COR-L47 (cell line): ENCODE data around the gene NPPB.
A peak's percentile ranks its signal among the peaks of the same experiment; 100 is the strongest.

Source experiments
- DNase-seq: peaks from one replicate; lab custom pipeline; 2025; lab: John Stamatoyannopoulos, UW

The NPPB gene

DNA sequence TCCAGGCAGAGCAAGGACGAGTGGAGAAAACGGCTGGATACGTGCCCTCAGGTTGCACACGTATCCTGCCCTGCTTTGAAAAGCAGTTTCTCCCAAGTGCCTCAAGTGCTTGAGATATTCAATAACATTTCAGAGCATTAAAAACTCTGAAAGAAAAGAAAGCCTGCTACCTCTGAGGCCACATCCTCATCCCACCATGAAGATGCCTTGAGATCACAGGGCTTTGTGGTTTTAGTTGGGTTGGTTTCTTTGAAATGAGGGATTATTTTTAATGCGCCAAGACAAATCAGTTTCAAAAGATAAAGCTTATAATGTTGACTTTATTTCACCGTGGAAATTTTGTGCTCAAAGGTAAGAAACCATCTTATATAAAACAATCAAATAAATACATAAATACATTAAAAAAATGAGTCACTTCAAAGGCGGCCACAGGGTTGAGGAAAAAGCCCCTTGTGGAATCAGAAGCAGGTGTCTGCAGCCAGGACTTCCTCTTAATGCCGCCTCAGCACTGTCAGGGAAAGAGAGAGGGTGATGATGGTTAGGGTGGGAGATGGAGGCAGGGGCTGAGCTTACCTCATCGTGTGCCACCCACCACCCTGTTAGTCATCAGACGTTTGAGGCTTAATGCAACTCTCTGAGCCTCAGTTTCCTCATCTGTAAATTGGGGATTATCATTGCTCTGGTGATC, 1.4 kb downstream of the NPPB start:
- no peak for DNase-seq

DNA sequence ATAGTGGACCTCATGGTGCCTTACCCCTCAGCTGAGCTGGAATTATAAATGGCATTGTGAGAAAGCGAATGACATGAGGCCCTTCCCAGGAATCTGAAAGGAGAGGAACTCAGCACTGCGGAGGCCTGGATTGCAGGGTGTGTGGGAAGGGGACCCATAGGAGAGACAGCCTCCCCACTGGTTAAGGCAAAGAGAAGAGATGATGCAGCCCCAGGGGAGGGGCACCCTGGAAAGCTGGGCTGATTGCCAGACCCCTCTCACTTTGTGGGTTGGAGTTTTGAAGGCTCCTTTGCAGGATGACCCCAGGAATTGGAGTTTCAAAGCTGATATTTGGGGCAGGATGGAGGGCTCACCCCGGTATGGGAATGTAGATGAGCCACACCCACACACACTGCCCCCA, 2.0 kb downstream of the NPPB start:
- DNase-seq, result no peak

DNA sequence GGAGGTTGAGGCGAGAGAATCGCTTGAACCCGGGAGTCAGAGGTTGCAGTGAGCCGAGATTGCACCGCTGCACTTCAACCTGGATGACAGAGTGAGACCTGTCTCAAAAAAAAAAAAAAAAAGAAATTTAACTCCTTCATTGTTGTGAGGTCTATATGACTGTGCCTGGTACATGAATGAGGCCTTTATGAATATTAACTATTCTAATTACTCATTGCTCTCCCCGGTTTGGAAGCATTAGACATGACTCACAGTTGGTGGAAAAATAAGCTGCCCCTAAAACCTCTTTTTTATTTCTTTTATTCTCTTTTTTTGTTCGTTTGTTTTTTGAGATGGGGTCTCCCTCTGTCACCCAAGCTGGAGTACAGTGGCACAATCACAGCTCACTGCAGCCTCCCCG, 3.3 kb downstream of the NPPB start:
- DNase-seq, result no peak

DNA sequence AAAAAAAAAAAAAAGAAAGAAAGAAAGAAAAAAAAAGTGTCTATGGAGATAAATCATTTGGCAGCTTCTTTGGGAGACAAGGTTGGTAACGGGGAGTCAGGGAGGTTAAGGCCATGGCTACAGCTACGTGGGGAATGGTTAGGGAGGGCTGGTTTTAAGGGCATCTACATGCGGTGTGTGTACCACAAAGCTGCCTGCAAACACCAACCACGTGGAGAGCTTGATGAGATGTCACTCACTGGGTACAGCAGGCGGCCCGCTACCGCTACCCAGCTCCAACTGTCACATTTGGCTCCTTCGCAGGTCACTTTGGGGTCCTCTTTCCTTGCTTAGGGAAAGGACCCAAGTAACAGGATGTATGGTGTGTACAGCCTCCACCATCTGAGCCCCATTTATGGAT, 4.2 kb downstream of the NPPB start:
- DNase-seq, result no peak

DNA sequence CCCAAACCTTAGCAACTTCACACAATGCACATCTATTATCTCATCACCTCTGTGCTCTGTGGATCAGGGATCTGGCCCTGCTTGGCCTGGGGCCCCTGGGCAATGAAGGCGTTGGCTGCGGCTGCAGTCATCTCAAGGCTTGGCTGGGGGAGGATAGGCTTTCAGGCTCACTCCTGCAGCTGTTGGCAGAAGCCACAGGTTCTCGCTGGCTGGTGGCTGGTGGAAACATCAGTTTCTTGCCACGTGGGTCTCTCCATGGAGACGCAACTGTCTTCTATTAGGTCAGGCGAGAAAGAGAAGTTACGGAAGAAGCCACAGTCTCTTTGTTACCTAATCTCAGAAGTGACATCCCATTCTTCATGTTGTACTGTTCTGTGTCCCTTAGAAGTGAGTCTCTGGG, 7.6 kb downstream of the NPPB start:
- no peak for DNase-seq

DNA sequence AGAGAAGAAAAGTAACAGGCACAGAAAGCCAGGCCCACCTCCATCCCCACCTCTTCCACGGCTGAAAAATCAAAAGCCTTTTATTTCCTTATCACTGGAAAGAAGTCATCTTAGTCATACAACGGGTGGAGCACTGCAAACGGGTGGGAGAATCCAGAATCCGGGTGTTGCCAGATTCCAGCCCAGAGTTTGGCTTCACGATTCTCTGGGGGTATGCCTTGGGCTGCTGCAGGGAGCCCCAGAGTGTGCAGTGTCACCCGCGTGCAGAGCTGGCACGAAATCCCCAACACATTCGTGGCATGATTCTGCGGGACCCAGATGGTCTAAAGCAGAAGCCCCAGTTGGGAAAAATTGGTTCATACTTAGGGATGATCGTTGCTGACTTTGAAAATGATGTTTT, 8.6 kb downstream of the NPPB start:
- DNase-seq, result no peak

DNA sequence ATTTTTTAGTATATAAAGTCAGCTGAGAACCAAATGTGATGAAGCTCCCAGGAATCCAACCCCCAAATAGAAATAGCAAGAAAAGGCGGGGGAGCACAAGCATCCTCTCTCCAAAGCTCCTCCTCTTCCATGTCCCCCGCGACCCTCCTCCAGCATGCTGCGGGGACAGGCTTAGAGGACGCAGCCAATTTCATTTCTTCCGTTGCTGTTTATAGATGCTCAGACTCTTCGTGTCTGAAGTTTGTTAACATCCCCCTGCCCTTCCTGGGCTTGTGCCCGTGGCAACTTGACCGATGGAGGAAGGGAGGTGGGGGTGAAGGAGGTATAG, 10.4 kb downstream of the NPPB start:
- no peak for DNase-seq

DNA sequence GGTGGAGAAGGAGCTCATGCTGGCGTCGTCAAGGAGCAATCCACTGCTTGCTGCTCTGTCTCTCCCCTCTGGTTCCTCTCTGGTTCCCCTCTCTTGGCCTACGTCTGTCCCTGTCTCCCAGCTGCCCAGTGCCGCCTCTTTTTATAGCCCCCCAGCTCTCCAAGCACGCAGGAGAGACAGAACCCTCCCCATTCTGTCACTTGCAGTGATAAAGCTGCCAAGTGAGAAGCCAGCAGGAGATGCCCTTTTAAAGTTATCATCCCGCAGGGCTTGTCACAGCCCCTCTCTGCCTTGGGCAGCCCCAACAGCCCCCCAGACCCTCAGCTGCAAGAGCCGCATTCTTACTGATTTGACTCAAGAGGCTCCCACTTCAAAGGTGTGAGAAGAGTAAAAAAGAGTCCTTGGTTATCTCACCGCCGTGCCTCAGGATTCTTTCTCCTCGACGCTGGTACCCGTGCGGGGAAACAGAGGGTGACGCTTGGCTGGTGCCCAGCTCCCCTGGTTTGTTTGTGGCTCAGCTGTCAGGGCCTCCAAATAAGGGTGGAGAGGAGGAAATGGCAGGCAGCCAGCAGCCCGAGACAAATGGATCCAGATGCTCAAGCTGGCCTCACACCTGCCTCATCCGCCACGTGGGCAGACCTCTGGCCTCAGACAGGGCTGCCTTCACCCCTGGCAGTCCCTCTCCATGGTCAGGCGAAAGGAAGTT, 10.9 kb downstream of the NPPB start, which contains the start of gene NPPA:
Gene NPPA, minus strand, starts transcription at position 117 of the 706 bp plus-strand sequence. Its CDS starts 99 bp downstream, at position 18.
- peak; percentile 96 for DNase-seq

DNA sequence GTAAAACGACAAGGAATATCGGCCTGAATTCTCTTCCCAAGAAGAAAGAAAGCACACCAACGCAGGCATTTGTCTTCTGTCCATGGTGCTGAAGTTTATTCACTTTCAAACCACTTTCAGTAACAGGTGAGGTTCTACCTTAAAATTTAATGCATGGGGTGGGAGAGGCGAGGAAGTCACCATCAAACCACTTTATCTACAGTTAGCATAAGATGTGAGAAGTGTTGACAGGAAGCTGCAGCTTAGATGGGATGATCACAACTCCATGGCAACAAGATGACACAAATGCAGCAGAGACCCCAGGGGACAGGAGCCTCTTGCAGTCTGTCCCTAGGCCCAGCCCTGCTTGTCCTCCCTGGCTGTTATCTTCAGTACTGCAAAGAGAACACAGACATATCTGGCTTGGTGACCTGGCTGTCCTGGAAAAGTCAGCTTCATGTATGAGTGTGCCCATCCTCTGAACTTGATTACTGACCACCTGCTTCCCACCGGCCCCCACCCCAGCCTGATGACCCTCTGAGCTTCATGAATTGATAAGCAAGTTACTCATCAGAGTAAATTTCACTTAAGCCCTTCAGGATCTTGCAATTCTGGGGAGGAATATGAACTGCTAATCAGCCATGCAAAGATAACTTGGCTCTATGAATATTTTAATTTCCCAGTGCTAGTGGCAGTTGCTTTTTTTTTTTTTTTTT, 13.0 kb downstream of the NPPB start:
- no peak for DNase-seq

DNA sequence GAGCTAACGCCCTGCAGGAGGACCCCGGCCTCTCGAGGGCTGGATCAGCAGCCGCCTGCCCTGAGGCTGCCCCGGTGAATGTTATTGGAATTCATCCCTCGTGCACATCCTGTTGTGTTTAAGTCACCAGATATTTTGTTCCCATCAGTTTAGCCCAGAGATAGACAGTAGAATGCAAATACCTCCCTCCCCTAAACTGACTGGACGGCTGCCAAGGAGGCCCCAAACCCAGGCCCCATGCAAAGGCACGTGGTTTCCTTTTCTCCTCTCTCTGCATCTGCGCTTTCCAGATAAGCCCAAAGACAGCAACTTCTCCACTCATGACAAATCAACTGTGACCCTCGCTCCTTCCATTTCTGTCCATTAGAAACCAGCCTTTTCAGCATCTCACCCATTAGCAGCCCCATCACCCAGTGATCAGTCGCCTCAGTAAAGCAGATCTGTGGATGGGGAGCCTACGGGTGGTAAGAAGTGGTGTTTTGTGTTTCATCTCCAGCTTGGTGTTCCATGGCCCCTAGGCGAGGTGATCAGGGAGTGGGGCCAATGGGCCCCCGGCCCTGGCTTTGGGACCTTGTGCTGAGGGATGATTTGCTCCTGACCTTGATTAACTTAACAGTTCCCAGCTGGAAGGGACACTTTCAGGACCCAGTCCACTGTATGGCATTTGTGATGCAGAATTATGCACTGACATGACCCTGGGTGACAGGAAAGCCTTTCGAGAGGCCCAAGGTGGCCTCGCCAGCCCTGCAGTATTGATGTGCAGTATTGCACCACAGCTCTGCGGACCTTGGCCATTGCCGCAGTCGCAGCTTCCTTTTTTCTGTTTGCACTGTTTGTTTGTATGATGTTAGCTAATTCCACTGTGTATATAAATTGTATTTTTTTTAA, 16.3 kb downstream of the NPPB start:
- DNase-seq, result peak; percentile 80

DNA sequence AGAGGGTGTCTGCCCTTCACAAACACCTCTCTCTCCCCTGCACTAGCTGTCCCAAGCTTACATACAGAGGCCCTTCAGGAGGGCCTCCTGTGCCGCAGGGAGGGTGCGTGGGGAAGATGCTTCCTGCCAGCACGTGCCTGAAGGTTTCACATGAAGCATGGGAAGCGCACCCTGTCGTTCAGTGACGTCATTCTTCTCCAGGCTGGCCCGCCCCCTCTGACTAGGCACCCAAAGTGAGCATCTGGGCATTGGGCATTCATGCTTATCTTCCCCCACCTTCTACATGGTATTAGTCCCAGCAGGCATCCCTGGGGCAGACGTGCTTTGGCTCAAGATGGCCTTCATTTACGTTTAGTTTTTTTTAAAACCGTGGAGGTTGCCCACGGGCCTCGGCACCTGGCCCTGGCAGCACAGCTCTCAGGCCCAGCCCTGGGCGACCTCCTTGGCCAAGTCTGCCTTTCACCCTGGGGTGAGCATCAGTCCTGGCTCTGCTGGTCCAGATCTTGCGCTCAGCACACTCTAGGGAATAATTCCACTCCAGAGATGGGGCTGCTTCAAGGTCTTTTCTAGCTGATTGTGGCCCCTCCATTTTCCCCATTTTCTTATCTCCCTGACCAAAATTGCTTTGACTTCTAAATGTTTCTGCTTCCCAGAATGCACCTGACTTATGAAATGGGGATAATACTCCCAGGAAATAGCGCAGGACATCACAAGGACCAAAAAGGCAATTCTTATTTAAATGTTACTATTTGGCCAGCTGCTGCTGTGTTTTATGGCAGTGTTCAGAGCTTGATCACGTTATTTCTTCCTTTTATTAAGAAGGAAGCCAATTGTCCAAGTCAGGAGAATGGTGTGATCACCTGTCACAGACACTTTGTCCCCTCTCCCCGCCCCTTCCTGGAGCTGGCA, 17.2 kb downstream of the NPPB start:
- DNase-seq, result no peak

DNA sequence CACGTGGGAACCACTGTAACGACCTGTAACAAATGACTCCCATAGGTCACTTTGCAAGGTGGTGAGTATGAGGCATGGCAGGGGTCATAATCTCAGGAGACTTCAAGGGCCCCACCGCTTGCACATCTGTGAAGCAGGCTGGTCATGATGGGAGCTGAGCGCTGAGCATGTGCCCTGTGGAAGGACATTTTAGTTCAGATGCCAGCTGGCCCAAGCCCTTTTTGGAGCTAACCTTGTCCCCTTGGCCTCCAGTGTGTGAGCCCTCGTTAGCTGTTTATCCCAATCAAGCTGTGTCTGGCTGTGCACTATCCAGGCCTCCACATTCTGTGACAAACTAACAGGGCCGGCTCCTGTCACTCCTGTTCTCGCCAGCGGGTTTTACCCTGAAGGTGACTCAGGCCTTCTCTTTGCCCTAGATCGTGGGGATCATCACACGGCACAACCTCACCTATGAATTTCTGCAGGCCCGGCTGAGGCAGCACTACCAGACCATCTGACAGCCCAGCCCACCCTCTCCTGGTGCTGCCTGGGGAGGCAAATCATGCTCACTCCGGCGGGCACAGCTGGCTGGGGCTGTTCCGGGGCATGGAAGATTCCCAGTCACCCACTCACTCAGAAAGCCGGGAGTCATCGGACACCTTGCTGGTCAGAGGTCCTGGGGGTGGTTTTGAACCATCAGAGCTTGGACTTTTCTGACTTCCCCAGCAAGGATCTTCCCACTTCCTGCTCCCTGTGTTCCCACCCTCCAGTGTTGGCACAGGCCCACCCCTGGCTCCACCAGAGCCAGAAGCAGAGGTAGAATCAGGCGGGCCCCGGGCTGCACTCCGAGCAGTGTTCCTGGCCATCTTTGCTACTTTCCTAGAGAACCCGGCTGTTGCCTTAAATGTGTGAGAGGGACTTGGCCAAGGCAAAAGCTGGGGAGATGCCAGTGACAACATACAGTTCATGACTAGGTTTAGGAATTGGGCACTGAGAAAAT, 18.7 kb downstream of the NPPB start:
- no peak for DNase-seq

DNA sequence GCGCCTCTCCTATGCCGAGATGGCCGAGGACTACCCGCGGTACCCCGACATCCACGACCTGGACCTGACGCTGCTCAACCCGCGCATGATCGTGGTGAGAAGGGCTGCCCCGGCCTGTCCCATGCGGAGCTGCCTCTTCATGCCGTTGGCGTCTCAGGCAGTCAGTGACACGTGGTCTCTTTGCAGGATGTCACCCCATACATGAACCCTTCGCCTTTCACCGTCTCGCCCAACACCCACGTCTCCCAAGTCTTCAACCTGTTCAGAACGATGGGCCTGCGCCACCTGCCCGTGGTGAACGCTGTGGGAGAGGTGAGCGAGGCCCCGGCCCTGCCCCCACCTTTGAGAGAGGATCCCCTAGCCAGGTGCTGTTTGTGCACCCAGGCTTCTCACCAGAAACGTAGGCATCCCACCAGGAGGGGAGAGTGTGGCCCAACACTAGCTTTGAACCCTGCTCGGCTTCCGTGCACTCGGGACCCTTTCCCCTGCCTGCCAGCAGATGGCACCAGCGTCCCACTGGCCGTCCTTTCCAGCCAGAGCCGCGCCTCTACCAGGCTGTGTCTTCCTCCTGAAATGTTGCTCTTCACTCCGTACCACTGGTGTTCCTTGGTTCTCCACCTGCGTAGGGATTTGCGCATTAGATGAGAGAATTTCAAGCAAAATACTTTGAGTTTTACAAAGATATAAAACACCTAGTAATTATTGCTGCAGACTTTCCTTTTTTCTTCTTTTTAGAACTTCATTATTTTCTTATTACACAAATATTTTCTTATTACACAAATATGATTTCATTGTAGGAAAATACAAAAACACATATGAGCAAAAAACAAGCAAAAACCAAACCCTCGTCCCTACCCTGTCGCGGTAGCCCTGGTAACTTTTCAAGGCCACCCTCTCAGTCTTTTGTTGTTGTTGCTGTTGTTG, 20.1 kb downstream of the NPPB start:
- peak; percentile 34 for DNase-seq

DNA sequence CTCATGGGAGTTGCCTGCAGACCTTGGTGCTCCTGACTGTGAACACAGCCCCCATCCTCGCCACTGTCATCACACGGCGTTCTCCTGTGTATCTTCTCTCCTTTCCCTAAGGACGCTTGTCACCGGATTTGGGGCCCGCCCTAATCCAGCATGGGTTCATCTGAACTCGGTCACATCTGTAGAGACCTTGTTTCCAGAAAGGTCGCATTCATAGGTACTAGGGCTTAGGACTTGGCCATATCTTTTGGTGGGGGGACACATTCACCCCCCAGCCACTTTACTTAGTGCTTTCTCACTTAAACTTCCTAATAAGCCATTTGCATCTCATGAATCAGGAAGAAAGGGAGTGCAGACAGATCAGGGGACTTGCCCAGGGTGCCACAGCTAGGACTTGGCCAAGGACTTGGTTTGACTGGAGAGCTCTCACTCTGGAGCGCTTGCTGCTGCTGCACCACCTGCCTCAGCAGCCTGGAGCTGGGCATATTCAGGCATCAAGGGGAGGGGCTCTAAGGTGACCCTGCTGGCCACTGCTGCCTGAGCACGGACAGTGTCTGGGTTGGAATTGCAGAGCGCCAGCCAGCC, 20.9 kb downstream of the NPPB start:
- no peak for DNase-seq

DNA sequence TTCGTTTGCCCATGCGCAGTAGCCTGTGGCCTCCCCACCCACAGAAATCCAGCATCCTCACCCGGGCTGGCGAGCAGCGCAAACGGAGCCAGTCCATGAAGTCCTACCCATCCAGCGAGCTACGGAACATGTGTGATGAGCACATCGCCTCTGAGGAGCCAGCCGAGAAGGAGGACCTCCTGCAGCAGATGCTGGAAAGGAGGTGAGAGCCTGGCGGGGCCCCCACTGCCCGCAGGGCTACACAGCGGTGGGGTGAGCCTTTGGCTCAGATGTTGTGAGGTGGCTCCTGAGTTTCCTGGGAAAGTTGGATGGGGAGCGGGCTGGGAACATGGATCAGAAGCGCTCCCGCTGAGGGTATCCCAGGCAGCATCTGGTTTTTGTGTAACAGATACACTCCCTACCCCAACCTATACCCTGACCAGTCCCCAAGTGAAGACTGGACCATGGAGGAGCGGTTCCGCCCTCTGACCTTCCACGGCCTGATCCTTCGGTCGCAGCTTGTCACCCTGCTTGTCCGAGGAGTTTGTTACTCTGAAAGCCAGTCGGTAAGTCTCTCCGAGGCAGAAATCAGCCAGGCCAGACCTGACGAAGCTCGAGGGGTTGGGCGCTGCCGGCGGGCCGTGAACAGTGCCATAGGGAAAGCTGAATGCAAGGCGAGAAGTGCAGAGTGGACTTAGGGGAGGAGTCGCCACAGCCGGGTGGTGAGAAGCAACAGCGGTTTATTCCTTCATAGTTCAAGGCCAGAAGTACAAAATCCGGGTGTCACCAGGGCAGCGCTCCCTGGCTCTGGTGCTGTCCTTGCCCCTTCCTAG, 21.6 kb downstream of the NPPB start:
- no peak for DNase-seq

DNA sequence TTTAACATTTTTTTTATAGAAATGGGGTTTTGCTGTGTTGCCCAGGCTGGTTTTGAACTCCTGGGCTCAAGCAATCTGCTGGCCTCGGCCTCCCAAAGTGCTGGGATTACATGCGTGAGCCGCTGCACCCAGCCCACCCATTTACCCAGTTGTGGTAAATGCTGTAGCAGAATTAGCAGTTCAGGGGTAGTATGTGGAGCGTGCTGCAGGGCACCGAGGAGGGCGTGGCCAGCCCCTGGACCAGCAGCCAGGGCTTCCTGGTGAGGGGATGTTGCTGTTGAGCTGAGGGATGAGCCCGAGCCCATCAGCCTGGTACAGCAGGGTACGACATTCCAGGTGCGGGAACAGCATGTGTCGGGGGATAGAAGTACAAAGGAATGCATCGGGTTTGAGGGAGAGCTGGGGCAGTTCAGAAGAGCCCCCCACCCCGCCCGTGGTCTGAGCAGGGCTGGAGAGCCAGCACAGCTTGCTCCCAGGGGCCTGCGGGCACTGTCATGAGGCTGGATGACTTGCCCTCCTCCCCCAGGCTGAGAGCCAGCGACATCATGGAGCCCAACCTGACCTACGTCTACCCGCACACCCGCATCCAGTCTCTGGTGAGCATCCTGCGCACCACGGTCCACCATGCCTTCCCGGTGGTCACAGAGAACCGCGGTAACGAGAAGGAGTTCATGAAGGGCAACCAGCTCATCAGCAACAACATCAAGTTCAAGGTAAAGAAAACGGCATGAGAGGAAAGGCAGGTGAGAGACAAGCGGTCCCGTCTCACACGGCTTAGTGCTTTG, 23.1 kb downstream of the NPPB start:
- no peak for DNase-seq

DNA sequence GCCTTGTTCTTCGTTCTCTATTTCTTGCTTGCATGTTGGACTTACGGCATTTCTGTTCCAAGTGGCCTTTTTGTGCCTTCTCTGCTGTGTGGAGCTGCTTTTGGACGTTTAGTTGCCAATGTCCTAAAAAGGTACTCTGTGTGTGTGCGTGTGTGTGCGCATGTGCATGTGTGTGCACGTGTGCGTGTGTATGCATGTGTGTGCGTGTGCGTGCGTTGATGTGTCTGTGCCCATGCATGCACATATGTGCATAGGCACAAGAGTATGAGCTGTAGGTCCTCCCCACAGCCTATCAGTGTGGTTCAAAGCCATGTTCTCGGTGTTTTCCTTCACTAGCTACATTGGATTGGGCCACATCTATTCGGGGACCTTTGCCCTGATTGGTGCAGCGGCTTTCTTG, 24.8 kb downstream of the NPPB start:
- DNase-seq, result no peak
